Stimulated activated CD8-positive, alpha-beta memory T cell treated with anti-CD3 and anti-CD28 coated beads, Interleukin-4, amount 100 ng/mL, for 4 hours (primary cell): ENCODE measurements around the gene LTBP2.

Source experiments
- DNase-seq, 2 donors: peaks; one replicate each; pipeline ENCODE4 v3.0.0-alpha.2; 2020; ENCODE audit warnings: low read depth in 2 of 2, low spot score in 1 of 2

Gene LTBP2

DNA sequence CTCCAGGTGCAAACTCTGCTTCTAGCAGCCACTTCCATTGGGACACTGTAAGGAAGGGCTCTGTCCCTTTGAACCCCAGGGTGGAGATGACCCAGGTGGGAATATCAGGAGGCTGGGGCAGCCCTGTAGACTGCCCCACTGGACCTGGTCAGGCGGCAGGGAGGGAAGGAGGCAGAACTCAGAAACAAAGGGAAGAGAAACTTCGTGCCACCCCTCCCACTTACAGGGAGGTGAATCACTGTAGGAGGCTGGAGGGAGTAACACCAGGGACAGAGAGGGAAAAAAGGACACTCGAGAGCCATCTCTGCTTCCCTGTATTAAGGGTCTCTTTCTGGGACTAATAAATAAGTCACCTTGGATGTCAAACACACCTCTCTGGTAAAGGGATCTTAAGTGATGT is 81.0 kb downstream of the LTBP2 start:
- no peak for DNase-seq

- no peak for DNase-seq
These were observed 83.2 kb downstream of the LTBP2 start for GRCh38 chr14:74528886-74529285.

DNA sequence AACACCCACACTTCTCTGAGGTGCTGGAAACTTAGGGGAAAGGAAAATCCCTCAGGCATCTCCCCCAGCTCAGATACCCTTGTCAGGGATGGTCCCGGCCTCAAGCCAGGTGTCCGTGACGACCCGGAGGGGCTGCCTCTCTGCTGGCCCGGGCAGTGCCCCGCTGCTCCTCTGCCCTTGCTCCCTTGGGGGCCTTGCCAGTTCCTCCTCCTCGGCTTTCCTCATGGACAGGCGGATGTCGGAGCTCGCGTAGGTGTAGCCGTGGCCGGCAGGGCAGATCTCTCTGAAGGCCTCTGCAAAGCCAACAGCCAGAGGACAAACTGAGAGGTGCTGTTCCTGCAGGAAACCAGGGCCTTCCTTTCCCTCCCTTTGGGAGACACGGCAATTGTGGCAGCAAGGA is 83.6 kb downstream of the LTBP2 start:
- no peak for DNase-seq

DNA sequence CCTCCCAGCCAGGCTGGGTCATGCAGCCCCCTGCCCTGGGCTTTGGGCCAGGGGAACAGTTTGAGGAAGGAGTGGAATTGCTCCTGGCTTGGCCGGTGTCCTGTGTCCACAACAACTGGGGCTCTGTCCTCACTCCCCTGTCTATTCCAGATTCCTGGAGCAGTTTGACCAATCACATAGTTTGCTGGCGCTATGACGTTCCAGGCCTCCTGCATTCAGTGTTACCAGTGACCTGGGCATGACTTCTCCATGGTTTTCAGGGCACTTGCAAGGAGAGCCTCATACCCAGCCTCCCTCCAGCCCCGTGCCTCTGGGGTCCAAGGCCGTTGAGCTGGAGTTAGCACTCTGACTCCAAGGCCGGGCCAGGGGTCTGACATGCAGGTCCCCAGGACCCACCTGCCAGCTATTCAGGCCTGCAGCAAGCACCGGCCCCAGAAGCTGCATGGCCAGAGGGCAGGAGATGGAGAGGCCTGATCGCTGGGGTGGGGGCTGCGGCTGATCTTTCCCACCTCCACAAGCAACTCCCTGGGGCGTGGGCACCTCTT is 84.2 kb downstream of the LTBP2 start:
- DNase-seq: no peak

DNA sequence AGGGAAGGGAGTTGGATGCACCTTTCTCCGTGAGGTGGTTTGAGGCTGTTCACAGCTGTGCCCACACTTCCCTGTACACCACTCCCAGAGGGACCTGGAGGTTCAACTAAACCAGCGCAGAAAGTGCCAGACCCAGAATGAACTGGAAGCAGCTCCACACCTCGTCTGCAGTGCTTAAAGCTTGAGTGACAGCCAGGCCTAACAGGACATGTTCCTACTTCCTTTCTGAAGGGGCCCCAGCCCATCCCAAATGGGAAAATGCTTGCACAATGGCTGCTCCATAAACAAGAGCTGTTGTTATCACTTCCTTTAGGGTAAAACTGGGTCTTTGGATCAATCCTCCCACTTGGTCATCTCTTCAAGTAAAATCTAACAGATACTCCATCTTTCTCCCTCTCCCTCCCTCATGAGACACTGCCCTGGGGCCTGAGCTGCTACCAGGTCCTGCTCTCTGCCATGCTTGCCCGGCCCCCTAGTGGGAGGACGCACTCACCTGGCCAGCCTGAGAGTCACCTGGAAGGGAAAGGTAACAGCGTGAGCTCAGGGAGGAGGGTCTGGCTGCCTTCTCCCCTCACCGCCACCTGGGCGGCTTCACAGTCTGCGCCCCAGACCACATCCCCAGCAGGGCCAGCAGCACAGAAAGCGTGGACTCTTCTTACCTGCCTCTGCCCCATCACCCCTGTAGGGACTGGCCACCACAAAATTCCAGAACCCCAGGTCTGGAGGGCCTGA is 85.0 kb downstream of the LTBP2 start:
- DNase-seq: no peak

- no peak for DNase-seq
These were observed 86.6 kb downstream of the LTBP2 start for GRCh38 chr14:74525361-74525851.

GRCh38 chr14:74524812-74525135 is 87.3 kb downstream of the LTBP2 start:
- DNase-seq: no peak

- no peak for DNase-seq
These were observed 87.8 kb downstream of the LTBP2 start for GRCh38 chr14:74524076-74524811.

DNA sequence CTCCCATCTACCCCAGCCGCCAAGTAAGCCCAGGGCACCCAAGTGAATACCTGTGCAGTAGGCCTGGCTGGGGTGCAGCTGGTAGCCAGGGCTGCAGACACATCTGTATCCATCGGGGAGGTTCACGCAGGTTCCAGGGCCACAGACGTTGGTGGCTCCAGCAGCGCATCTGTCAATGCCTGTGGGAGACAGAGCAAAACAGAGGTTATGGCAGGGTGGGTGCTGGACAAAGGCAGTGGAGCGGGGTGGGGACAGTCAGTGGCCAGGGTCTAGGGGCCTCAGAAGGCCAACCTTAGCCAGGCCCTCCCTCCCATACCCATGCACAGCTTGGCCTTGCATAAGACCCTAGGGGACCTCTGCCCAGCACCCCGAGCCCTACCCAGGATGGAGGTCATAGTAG is 89.3 kb downstream of the LTBP2 start:
- DNase-seq: no peak

- DNase-seq: no peak
These were observed 90.3 kb downstream of the LTBP2 start for GRCh38 chr14:74521756-74522155.

- DNase-seq: no peak
These were observed 92.5 kb downstream of the LTBP2 start for GRCh38 chr14:74519316-74520074.

DNA sequence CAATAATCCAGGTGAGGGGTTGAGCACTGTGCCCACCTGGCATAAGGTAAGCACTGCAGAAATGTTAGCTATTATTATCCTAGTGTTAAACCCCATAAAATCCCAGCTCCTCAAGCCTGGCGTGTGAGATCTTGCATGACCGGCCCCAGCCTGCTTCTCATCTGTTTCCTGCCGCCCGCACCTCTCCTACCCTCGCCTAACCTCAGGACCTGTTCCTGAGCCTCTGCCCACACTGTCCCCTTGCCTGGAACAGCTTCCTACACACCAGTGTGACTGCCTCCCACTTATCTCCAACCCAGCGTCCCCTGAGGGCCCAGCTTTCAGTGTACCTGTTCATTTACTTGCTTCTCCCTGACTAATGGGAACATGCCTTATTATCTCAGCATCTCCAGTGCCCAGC is 93.8 kb downstream of the LTBP2 start:
- no peak for DNase-seq

DNA sequence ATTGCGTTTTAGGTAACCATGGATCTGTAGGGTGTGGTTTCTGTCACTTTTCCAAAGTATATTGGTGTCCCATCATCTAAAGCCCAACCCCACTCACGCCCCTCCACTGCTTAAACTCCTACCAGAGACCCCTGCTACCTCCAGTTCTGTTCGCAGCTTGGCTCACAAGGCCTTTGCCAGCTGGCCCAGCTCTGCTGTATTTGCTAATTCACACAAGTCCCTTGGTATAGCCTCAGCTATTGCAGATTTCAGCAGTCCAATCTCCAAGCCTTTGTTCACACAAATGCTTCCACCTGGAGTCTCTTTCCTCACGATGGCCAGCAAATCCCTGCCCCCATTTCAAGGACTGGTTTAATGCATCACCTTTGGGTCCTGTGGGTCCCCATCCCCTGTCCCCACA is 94.3 kb downstream of the LTBP2 start:
- DNase-seq: no peak

GRCh38 chr14:74516451-74517160 is 95.4 kb downstream of the LTBP2 start:
- no peak for DNase-seq

- no peak for DNase-seq
These were observed 96.1 kb downstream of the LTBP2 start for GRCh38 chr14:74515891-74516412.

DNA sequence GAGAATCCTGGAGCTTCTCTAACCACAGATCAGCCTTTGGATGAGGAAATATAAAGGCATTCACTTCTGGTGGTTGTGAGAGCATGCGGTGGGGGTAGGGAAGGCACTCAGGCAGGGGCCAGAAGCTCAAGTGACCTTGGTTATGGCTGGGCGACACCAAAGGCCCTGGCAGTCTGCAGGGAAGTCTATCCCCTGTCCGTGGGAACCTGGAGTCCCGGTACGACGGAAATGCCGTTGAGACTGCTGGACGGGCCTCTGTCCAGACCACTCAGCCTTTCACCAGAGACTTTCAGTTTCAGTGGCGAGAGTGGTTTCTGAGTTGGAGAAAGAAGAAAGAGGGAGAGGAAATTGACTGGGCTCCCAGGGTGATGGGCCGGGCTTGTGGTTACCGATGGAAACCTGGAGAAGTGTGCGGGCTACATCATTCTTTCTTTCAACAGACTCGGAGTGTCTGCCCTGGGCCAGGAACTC is 97.5 kb downstream of the LTBP2 start:
- DNase-seq: no peak

DNA sequence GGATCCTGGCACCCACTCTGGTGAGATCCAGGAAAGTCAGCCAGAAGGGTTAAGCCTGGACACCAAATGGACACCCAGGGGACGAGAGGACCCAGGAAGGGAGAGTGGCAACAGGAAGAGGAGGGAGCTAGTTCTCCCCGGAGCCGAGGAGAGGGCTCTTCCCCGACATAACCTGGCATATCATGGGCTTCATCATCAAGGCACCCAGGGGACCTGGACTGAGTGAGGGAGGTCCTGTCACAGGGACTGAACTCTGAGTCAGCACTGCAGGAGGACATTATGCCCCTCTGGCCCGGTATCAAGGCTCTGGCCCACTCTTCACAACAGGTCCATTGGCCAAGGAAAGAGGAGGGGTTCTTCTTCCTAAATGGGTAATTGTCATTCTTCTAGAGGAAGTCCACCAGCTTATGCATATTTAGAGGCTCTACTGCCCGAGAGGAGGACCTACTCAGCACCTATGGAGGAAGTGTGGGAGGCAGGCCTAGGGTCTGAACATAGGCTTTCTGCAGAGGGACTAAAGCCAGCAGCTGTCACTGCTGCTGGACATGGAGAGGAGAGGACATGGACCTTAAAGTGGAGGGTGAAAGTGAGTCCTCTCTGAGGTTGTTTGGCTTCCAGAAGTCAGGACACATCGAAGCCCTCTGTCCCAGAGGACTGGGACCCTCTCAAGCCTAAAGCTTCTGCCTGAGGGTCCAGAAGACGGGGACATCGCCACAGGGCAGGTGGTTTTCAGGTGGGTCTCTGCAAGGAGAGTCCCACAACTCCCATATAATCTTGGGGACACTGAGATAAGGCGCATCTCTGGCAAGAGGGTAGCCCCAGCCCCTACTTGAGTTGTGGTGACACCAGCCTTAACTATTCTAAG is 99.8 kb downstream of the LTBP2 start:
- no peak for DNase-seq

DNA sequence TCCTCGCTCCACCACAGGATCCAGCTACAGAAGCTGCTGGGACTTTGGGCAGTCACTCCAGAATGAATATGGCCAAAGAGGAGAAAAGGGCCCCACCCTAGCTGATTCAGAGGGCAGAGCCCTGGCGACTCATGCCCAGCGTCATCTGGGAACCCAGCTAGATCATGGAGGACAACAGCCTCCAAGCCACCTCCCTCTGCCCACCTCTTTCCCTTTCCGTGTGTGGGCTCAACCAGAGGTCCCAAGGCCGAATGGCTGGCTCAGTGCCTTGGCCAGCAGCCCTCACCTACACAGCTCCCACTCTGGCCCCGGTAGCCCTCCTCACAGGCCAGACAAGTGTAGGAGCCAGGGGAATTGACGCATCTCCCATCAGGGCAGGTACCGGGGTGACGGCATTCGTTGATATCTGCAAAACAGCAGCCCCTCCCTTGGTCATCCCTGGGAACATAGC is 101.1 kb downstream of the LTBP2 start:
- no peak for DNase-seq

GRCh38 chr14:74510223-74510931 is 101.7 kb downstream of the LTBP2 start:
- DNase-seq: no peak
